ENCODE measurements around the gene RTP4.

- TF ChIP-seq, protein P1, sequence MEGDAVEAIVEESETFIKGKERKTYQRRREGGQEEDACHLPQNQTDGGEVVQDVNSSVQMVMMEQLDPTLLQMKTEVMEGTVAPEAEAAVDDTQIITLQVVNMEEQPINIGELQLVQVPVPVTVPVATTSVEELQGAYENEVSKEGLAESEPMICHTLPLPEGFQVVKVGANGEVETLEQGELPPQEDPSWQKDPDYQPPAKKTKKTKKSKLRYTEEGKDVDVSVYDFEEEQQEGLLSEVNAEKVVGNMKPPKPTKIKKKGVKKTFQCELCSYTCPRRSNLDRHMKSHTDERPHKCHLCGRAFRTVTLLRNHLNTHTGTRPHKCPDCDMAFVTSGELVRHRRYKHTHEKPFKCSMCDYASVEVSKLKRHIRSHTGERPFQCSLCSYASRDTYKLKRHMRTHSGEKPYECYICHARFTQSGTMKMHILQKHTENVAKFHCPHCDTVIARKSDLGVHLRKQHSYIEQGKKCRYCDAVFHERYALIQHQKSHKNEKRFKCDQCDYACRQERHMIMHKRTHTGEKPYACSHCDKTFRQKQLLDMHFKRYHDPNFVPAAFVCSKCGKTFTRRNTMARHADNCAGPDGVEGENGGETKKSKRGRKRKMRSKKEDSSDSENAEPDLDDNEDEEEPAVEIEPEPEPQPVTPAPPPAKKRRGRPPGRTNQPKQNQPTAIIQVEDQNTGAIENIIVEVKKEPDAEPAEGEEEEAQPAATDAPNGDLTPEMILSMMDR (conservative IDR thresholded peaks at IDR 0.05; ENCODE audit: low read length), result no peak
- no peak for TF ChIP-seq EZH2phosphoT487 (IDR thresholded peaks at IDR 0.05; ENCODE audit: borderline replicate concordance, low read depth, low read length)
These were observed 27.6 kb upstream of the RTP4 start for GRCh38 chr3:187340578-187340977.

Measured in OCI-LY7 (cell line).